SK-N-DZ (cell line): ENCODE measurements around the gene IGSF3.
"Not testable (repeated sequence)": the region's sequence is repeated elsewhere in the genome, so short reads cannot be mapped to it uniquely, and the experiment has no call there.

Experiments used
- DNase-seq: peaks from one replicate; pipeline ENCODE4 v3.0.0-alpha.2; 2015; ENCODE audit warnings: low spot score

IGSF3 gene

GRCh38 chr1:116664366-116664977 is 3.1 kb downstream of the IGSF3 start:
- no peak for DNase-seq

GRCh38 chr1:116663821-116664220 is 3.7 kb downstream of the IGSF3 start:
- no peak for DNase-seq

DNA sequence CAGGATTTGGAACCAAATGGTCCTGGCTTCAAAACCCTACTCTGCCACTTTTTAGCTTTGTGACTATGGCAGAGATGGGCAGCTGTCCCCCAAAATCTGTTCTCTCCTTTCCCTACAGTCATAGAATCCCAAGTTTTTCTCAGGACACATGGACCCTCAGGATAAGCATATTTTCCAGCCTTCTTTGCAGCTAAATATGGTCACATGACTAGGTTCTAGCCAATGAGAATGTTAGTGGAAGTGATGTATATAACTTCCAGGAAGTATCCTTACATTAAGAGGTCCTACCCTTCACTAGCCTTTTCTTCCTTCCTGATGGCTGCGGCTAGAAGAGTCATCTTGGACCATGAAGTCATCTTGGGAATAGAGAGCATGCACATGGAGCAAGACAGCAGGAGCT is 5.9 kb downstream of the IGSF3 start:
- DNase-seq = no peak

DNA sequence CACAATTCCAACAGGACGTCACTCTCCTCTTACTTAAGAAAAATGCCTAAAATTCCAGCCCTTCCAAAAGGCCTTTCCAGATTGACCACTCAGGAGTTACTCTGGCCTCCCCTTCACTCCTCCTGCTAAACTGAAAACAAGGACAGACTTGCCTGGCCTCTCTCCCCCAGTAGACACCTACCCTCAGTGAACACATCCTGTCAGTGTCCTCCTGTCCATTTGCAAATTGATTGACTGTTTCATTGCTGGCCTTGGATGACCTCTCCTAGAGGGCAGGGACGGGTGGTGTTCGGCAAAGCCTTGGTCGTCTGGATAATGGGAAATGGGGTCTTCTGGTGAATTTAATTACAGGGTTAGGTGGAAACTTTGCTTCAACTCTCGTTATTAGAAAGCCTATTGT is 8.9 kb downstream of the IGSF3 start:
- not testable (repeated sequence) for DNase-seq

DNA sequence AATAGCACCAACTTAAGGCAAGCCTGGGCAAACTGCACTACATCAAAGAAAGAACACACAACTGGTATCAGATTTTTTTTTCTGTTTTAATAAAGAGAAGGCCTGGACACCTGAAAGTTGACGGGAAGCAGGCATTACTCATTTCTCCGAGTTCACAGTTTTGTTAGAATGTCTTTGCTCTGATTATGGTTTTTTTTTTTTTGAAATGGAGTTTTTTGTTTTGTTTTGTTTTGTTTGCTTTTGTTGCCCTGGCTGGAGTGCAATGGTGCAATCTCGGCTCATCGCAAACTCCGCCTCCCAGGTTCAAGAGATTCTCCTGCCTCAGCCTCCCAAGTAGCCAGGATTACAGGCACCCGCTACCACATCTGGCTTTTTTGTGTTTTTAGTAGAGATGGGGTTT is 9.7 kb downstream of the IGSF3 start:
- DNase-seq = not testable (repeated sequence)

DNA sequence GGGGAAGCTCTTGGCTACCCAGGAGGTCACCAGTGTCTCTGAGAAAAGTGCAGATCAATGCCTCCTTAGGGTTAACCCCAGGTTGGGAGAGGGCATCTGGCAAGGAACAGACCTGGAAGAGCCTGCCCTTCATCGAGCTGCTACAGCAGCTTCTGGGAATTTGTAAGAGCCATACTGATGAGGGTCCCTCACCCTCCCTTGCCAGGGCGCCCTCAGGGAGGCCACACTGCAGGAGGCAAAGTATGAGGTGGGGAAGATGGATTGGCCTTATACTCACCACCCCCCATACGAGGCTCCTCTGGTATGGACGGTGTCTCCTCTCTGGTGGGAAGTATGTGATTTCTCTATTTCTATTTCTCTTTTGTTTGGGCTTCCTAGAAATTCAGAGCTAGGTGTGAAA is 13.2 kb downstream of the IGSF3 start:
- no peak for DNase-seq

DNA sequence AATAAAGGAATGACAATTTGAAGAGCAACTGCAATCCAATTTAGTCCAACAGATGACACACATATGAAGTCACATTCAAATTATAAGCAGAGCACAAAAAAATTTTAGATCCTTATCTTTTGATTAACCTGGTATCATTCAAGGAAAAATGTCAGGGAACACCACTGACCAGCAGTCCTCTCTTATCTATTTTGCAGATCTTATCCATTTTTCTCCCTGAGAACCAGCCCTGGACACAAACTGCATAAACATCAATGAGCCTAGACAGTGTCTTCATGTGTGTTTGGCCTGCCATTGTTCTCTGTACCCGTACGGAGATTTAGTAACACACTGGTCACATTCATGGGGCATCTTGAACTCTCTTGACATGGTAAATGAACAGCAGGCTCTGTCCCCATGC is 14.9 kb downstream of the IGSF3 start:
- peak; percentile 37 for DNase-seq

DNA sequence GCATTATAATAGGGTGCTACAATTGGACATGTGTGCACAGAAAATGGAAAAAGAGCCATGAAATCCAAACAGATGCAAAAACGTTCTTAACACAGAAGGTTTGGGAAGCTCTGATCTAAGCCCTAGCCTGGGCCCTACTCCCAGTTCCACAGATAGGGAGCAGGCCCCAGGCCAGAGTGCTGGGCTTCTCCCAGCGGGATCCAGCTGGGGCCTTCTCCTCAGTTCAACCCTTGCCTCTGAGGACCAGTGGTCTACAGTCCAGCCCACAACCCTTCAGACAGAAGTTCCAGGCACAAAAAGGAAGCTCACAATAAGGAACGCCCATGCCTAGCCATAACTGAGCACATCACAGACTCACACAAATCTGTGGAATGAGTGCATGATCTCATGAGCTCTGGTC is 16.8 kb downstream of the IGSF3 start:
- DNase-seq = not testable (repeated sequence)

DNA sequence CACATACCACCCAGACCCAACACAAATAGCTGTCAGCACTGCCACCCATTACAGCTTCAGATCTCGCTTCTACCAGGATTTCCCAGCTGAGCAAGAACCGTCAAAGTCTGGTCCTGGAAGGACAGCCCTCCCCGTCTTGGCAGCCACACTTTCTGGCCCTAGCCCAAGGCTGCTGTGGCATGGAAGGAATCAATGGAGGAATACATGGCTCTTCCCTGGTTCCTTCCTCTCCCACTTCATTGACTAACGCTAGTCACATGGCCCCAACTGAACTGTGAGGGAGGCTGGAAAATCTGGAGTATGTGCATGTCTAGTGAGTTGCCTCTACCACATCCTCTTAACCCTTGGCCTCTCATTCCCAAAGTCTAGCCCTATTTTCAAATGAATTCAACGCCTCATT is 18.5 kb downstream of the IGSF3 start:
- not testable (repeated sequence) for DNase-seq

GRCh38 chr1:116648325-116648724 is 19.2 kb downstream of the IGSF3 start:
- DNase-seq = peak; percentile 96

GRCh38 chr1:116647186-116647585 is 20.3 kb downstream of the IGSF3 start:
- DNase-seq = not testable (repeated sequence)

GRCh38 chr1:116646673-116647170 is 20.8 kb downstream of the IGSF3 start:
- peak; percentile 26 for DNase-seq

- not testable (repeated sequence) for DNase-seq
These were observed 21.5 kb downstream of the IGSF3 start for GRCh38 chr1:116645802-116646672.

DNA sequence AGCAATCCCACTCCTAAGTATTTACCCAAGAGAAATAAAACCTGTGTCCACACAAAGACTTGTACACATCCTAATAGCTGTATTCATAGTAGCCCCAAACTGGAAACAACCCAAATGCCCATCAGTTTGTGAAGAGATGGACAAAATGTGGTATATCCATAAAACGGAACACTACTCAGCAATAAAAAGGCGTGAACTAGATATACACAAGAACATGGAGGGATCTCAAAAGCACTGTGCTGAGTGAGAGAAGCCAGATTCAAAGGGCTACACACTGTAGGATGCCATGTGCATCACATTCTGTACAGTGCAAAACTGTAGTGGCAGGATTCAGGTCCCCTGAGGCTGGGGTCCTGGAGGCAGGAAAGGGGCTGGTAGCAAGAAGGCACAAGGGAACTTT is 22.5 kb downstream of the IGSF3 start:
- not testable (repeated sequence) for DNase-seq

- peak; percentile 16 for DNase-seq
These were observed 23.4 kb downstream of the IGSF3 start for GRCh38 chr1:116644096-116644495.

- DNase-seq = not testable (repeated sequence)
These were observed 24.2 kb downstream of the IGSF3 start for GRCh38 chr1:116643281-116643751.

GRCh38 chr1:116642311-116643280 is 24.9 kb downstream of the IGSF3 start:
- peak; percentile 52 for DNase-seq

DNA sequence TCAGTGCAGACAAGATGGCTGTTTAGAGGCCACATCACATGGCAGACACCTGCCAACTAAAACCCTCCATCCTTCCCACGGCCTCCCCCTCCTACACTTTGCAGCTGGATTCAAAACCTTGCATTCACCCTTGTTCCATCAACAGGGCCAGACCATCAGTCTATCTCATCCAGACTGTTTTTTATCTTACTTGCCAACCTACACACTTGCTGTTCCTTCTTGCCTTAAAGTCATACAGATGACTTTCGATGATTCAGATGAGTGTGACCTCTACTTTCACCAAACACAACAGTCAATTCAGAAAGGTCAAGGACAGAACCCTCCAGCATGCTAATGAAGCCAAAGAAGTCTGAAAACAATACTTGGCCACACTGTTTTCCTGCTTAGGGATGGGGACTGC is 29.9 kb downstream of the IGSF3 start:
- not testable (repeated sequence) for DNase-seq

GRCh38 chr1:116636584-116636983 is 30.9 kb downstream of the IGSF3 start:
- DNase-seq = not testable (repeated sequence)

GRCh38 chr1:116634386-116634785 is 33.1 kb downstream of the IGSF3 start:
- not testable (repeated sequence) for DNase-seq
